Ishikawa (cell line): ENCODE results near the gene GRID1.

Source experiments
- CEBPB ChIP-seq: IDR thresholded peaks from 2 replicates; pipeline ENCODE4 v1.6.1; 2012
- CREB1 ChIP-seq: IDR thresholded peaks from 2 replicates; pipeline ENCODE4 v1.6.1; 2012; ENCODE audit warnings: low read depth
- EGR1 ChIP-seq: IDR thresholded peaks from 2 replicates; pipeline ENCODE4 v1.6.1; 2012
- EP300 ChIP-seq: IDR thresholded peaks from 2 replicates; pipeline ENCODE4 v1.6.1; 2012; ENCODE audit warnings: borderline replicate concordance
- RAD21 ChIP-seq: IDR thresholded peaks from 2 replicates; pipeline ENCODE4 v1.6.1; 2012; ENCODE audit warnings: low read depth
- REST ChIP-seq: IDR thresholded peaks from 2 replicates; pipeline ENCODE4 v1.6.1; 2012; ENCODE audit warnings: low read depth, mild to moderate bottlenecking
- TCF12 ChIP-seq: IDR thresholded peaks from 2 replicates; pipeline ENCODE4 v1.6.1; 2012; ENCODE audit warnings: low read depth
- TF ChIP-seq, protein P1 (sequence below): IDR thresholded peaks from 2 replicates; pipeline ENCODE4 v1.6.1; 2012

GRCh38 chr10:86186633-86187032, 180.0 kb downstream of the GRID1 start:
- TF ChIP-seq REST (no peak), TCF12 (no peak), CREB1 (no peak), EP300 (no peak), EGR1 (no peak), CEBPB (no peak), RAD21 (no peak)
- TF ChIP-seq, protein P1, sequence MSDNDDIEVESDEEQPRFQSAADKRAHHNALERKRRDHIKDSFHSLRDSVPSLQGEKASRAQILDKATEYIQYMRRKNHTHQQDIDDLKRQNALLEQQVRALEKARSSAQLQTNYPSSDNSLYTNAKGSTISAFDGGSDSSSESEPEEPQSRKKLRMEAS = no peak
